ENCODE data around the gene NFXL1. TPM values are rescaled to one million over a fixed set of nuclear protein-coding genes. Genes with fewer than 3 reads are reported as not detected.

The NFXL1 gene
- total RNA-seq, 1 experiment from 2014 or later: 15.7 TPM

- intact Hi-C loops (cut with micrococcal nuclease; ENCODE audit: unreplicated experiment): no loop called here
- 0 out of 2 replicates have a peak, but pooled peaks cover 3% of the 10 kb centered on the region for H4K20me1 ChIP-seq (ENCODE audit: insufficient read depth)
- H2AFZ ChIP-seq: no peak overlapping the region
- H3K36me3 ChIP-seq (ENCODE audit: low read depth): peaks cover 14% of the 10 kb centered on the region
- no peak overlapping the region for H3K27ac ChIP-seq
- no peak for DNase-seq
- H3K4me3 ChIP-seq: no peak overlapping the region
- H3K4me1 ChIP-seq (replicated peaks; ENCODE audit: insufficient read depth): no peaks in the 10 kb centered on the region
- no peak overlapping the region for H3K4me2 ChIP-seq
- no TSS peak for BruUV-seq (replicated peaks)
- no peaks in the 10 kb centered on the region for H3K9me3 ChIP-seq (ENCODE audit: insufficient read depth, low read depth)
- H3F3A ChIP-seq (ENCODE audit: insufficient read depth, low read depth): peaks cover 5% of the 10 kb centered on the region; the same call in 1 of the 2 replicates
- H3K27me3 ChIP-seq (ENCODE audit: insufficient read depth, low read depth): no peaks in the 10 kb centered on the region
- POLR2A ChIA-PET (ENCODE audit: unreplicated experiment): no interaction called here
- H3K79me2 ChIP-seq (ENCODE audit: low read depth): no peaks in the 10 kb centered on the region
- CTCF ChIA-PET: no interaction called here
- TF ChIP-seq EZH2 (IDR thresholded peaks at IDR 0.05; ENCODE audit: low read depth): no peak
- TF ChIP-seq CTCF (conservative IDR thresholded peaks at IDR 0.05): no peak
- H3K9me2 ChIP-seq (ENCODE audit: insufficient read depth): no peaks in the 10 kb centered on the region
Observed at GRCh38 chr4:47858006-47858405, 56.4 kb downstream of the NFXL1 start.

GRCh38 chr4:47856713-47857112, 57.7 kb downstream of the NFXL1 start:
- Histone ChIP-seq H3K9me2 (ENCODE audit: insufficient read depth) (no peaks in the 10 kb centered on the region), H2AFZ (no peak overlapping the region), H3K27ac (no peak overlapping the region), H3K79me2 (ENCODE audit: low read depth) (no peaks in the 10 kb centered on the region), H3K4me1 (replicated peaks; ENCODE audit: insufficient read depth) (no peaks in the 10 kb centered on the region), H4K20me1 (ENCODE audit: insufficient read depth) (0 out of 2 replicates have a peak, but pooled peaks cover 3% of the 10 kb centered on the region), H3K9me3 (ENCODE audit: insufficient read depth, low read depth) (no peaks in the 10 kb centered on the region), H3K4me2 (no peak overlapping the region), H3K36me3 (ENCODE audit: low read depth) (peaks cover 16% of the 10 kb centered on the region), H3F3A (ENCODE audit: insufficient read depth, low read depth) (0 out of 2 replicates have a peak, but pooled peaks cover 5% of the 10 kb centered on the region), H3K27me3 (ENCODE audit: insufficient read depth, low read depth) (no peaks in the 10 kb centered on the region), H3K4me3 (no peak overlapping the region)
- no peak for DNase-seq
- intact Hi-C loops (cut with micrococcal nuclease; ENCODE audit: unreplicated experiment): no loop called here
- BruUV-seq (replicated peaks): no TSS peak
- TF ChIP-seq EZH2 (IDR thresholded peaks at IDR 0.05; ENCODE audit: low read depth) (no peak), CTCF (conservative IDR thresholded peaks at IDR 0.05) (no peak)
- CTCF ChIA-PET: no interaction called here
- POLR2A ChIA-PET (ENCODE audit: unreplicated experiment): no interaction called here

GRCh38 chr4:47855350-47855749, 59.0 kb downstream of the NFXL1 start:
- Histone ChIP-seq H3K4me1 (replicated peaks; ENCODE audit: insufficient read depth) (no peaks in the 10 kb centered on the region), H3K9me3 (ENCODE audit: insufficient read depth, low read depth) (no peaks in the 10 kb centered on the region), H3K27ac (no peak overlapping the region), H2AFZ (no peak overlapping the region), H3K4me3 (no peak overlapping the region), H3K4me2 (no peak overlapping the region), H3K9me2 (ENCODE audit: insufficient read depth) (no peaks in the 10 kb centered on the region), H3K36me3 (ENCODE audit: low read depth) (peaks cover 28% of the 10 kb centered on the region), H4K20me1 (ENCODE audit: insufficient read depth) (0 out of 2 replicates have a peak, but pooled peaks cover 3% of the 10 kb centered on the region), H3F3A (ENCODE audit: insufficient read depth, low read depth) (peaks cover 8% of the 10 kb centered on the region; the same call in 1 of the 2 replicates), H3K79me2 (ENCODE audit: low read depth) (no peaks in the 10 kb centered on the region), H3K27me3 (ENCODE audit: insufficient read depth, low read depth) (no peaks in the 10 kb centered on the region)
- TF ChIP-seq CTCF (conservative IDR thresholded peaks at IDR 0.05) (no peak), EZH2 (IDR thresholded peaks at IDR 0.05; ENCODE audit: low read depth) (no peak)
- BruUV-seq (replicated peaks): no TSS peak
- DNase-seq: no peak
- intact Hi-C loops (cut with micrococcal nuclease; ENCODE audit: unreplicated experiment): no loop called here
- ChIA-PET POLR2A (ENCODE audit: unreplicated experiment) (no interaction called here), CTCF (no interaction called here)

Data from PC-9 (cell line).